Lower leg skin (tissue), 4 donors: ENCODE data around the gene S100A4. TPM values are rescaled to one million over a fixed set of nuclear protein-coding genes. Genes with fewer than 3 reads are reported as not detected.
A peak's percentile ranks its signal among the peaks of the same experiment; 100 is the strongest.

ENCODE experiments used
- DNase-seq, 2 donors: peaks; one replicate each; pipeline ENCODE4 v3.0.0-alpha.2; 2019; ENCODE audit warnings: low spot score in 2 of 2
- H3K4me3 ChIP-seq: fragments of 200-600 bp; sonication (generic); 2 replicates; pipeline ENCODE4 v1.5.1; 2017; ENCODE audit warnings: mild to moderate bottlenecking, low read depth; ENCODE audit not compliant: poor library complexity, severe bottlenecking
- POLR2A ChIP-seq, 2 donors: fragments of 450-650 bp; IDR thresholded peaks; one replicate each; pipeline ENCODE4 v1.6.1; 2016 to 2017; ENCODE audit warnings: antibody characterized with exemption in 2 of 2, mild to moderate bottlenecking in 1 of 2, moderate library complexity in 1 of 2
- WGBS, 2 donors: methylation state at CpG; one replicate each; pipeline ENCODE4 v1.1.5; 2018; 5-methylcytosine and 5-hydroxymethylcytosine counted together
- intact Hi-C: fragments of 100-400 bp; cut with DNase I; formaldehyde crosslinking; loops from one replicate; pipeline ENCODE4 v1.15.0; 2023; ENCODE audit warnings: low total_unique reads
- total RNA-seq, 4 donors: library from RNA; depleted of rRNA; stranded (reverse); fragments of >200 nt; gene quantifications; one replicate each; pipeline ENCODE4 v1.1.0, GENCODE V29; 2016
- TF ChIP-seq, protein P1 (sequence below), 3 donors: fragments of 450-650 bp; IDR thresholded peaks; one replicate each; pipeline ENCODE4 v1.5.1; 2016; ENCODE audit warnings: antibody characterized with exemption in 3 of 3, mild to moderate bottlenecking in 3 of 3, moderate library complexity in 2 of 3

The S100A4 gene
- total RNA-seq, 4 donors from 2014 or later: 94.4 to 215 (median 146) TPM

DNA sequence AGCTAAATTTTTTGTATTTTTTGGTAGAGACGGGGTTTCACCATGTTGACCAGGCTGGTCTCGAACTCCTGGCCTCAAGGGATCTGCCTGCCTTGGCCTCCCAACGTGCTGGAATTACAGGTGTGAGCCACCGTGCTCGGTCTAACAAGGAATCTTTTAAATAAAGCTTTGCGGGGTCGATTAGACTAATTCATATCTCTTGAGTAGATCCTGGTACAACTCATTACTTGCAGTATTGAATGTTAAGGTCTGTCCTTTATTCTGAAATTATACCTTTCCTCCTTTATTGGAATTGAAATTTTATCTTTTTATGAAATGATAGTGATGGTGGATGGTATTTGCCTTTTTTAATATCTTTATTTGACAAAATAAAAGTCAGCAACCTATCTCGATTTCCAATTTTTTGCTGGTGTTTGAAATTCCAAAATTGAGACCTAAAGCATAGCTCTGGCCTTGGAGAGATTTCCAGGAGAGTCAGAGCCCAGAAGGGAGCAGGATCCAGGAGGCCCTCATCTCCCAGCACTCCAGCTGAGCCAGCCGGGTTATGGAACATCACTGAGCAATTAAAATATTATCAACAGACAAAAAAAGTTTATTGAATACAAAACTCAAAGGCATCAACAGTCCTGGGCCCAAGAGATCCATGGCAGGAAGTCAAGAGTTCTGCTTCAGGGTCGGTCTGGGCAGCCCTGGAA lies 15.3 kb upstream of the S100A4 start:
- TF ChIP-seq, protein P1, sequence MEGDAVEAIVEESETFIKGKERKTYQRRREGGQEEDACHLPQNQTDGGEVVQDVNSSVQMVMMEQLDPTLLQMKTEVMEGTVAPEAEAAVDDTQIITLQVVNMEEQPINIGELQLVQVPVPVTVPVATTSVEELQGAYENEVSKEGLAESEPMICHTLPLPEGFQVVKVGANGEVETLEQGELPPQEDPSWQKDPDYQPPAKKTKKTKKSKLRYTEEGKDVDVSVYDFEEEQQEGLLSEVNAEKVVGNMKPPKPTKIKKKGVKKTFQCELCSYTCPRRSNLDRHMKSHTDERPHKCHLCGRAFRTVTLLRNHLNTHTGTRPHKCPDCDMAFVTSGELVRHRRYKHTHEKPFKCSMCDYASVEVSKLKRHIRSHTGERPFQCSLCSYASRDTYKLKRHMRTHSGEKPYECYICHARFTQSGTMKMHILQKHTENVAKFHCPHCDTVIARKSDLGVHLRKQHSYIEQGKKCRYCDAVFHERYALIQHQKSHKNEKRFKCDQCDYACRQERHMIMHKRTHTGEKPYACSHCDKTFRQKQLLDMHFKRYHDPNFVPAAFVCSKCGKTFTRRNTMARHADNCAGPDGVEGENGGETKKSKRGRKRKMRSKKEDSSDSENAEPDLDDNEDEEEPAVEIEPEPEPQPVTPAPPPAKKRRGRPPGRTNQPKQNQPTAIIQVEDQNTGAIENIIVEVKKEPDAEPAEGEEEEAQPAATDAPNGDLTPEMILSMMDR (IDR thresholded peaks at IDR 0.05): no peak
- no peak for TF ChIP-seq POLR2A (IDR thresholded peaks at IDR 0.05)
- DNase-seq: no peak
- intact Hi-C loops: no loop called here
- WGBS, 2 donors: 82 to 83% methylated on average over 10 of the region's 10 CpGs
- no peak overlapping the region for H3K4me3 ChIP-seq

DNA sequence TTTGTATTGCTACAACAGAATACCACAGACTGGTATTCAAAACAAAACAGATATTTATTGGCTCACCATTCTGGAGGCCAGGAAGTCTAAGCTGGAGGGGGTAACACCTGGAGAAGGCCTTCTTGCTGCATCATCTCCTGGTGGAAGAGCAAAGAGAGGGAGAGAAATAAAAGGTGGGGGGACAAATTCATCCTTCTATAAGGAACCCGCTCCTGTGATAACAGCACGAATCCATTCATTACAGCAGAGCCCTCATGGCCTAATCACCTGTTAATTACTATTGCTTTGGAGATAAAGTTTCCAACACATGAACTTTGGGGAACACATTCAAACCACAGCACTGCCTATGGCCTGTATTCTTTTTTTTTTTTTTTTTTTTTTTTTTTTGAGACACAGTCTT lies 14.6 kb upstream of the S100A4 start:
- H3K4me3 ChIP-seq: no peak overlapping the region
- intact Hi-C loops: no loop called here
- no peak for DNase-seq
- TF ChIP-seq, protein P1 (IDR thresholded peaks at IDR 0.05): no peak
- no peak for TF ChIP-seq POLR2A (IDR thresholded peaks at IDR 0.05)
- 89 to 96% methylated on average over 2 of the region's 2 CpGs for WGBS, 2 donors

DNA sequence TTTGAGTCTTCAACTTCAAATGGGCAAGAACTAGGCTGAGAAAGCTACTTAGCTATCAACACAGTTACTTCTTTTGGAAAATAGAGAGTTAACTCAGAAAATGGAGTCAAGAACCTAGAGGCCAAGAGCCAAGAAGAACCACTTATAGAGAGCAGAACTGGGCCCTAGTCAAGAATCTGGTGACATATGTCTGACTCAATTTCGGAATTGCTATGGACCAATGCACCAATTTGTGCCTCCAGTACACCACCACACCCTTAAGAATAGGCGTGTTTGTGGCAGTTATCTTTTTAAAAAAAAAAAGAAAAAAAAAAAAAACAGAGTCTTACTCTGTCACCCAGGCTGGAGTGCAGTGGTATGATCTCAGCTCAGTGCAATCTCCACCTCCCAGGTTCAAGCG lies 12.3 kb upstream of the S100A4 start:
- H3K4me3 ChIP-seq: no peak overlapping the region
- TF ChIP-seq, protein P1 (IDR thresholded peaks at IDR 0.05): no peak
- no peak for TF ChIP-seq POLR2A (IDR thresholded peaks at IDR 0.05)
- 69 to 75% methylated on average over 3 of the region's 3 CpGs for WGBS, 2 donors
- intact Hi-C loops: no loop called here
- no peak for DNase-seq

DNA sequence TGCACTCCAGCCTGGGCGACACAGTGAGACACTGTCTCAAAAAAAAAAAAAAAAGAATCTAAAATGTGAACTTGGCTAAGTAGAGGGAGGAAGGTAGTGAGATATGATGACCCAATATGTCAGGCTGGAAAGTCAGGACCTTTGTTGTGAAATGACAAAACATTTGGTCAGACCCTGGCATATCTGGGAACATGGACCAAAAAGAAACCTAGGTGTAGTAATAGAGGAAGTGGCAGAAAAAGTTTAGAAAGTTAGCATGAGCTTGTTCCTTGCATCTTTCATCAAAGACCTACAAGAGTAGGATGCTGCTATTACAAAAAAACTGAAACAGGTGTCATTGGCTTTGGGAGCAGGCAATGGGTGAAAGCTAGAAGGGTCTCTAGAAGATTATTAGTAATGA lies 10.7 kb upstream of the S100A4 start:
- TF ChIP-seq POLR2A (IDR thresholded peaks at IDR 0.05): no peak
- TF ChIP-seq, protein P1 (IDR thresholded peaks at IDR 0.05): no peak
- 78 to 87% methylated on average over 1 of the region's 1 CpG for WGBS, 2 donors
- no peak for DNase-seq
- intact Hi-C loops: no loop called here
- H3K4me3 ChIP-seq: no peak overlapping the region

DNA sequence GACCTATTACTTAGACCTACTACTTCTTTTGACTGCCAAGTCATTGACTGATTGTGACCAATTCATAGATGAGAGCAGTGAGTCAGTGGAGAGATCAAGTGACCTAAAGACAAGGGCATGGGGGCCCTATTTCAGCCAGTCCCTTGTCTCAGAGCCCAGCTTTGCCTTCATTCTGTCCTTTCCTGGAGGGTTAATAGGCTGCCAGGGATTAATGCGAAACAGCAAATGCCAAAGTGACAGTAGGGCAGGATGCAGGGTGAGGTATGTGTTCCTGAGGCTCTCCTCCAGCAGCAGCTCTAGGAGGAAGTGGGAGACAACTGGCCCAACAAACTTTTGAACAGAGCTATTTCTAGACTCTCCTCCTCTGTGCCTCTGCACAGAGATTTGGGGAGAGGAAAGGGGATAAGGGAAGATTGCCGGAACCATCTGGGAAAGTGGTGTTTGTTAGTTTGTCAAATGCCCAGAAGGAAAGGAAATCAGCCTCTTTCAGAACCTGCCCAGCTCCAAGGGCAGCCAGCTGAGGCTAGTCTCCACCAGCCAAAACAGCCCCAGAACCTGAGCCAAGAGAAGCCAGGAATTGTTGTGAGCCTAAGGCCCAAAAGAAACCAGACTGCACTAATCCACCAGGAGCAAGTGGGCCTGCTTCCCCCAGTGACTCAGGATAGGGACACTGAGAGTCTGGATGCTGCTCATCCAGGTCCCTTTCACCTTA lies 8.4 kb upstream of the S100A4 start:
- no peak overlapping the region for H3K4me3 ChIP-seq
- intact Hi-C loops: no loop called here
- WGBS, 2 donors: 19 to 23% methylated on average over 2 of the region's 2 CpGs
- TF ChIP-seq POLR2A (IDR thresholded peaks at IDR 0.05): no peak
- TF ChIP-seq, protein P1 (IDR thresholded peaks at IDR 0.05): no peak
- DNase-seq: peak in 1 of 2 donors; percentile 80
